GM19193 (cell line): ENCODE results near the gene CNRIP1.

ENCODE experiments used
- POLR2A ChIP-seq: IDR thresholded peaks from 4 replicates; pipeline ENCODE4 v1.6.1; 2011; ENCODE audit not compliant: insufficient read depth, insufficient read length; ENCODE audit errors: extremely low read depth

Gene CNRIP1

DNA sequence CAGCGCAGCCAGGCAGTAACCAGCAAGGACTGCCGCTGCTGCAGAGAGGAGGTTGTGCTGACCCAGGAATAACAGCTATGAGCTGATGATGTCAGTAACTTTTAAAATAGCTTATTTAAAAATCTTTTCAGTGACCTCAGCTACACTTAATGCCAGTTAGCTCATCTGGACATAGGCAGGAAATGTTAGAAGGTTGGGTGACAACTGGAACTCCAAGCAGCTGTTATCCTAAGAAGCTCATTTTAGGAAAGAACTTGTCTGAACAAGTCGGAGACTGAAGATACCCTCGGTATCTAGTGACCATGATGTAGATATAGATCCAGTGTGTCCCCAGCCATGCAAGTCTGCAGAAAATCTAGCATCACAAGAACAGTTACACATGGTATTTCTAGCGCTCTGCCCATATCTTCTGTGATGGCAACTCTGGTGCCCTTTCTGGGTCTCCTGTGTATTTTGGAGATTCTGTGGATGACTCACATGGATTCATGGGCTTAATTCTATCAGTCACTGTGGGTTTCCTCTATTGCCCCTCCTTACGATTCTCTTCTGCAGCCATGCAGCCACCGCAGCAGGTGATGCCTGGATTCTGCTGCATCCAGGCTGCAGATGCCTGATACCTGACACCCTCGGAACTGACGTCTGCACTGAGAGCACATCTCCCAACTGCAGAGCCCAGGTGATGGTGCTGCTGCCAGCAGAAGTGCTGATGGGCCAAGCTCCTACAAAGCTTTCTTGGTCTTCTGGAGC is 25.6 kb upstream of the CNRIP1 start:
- no peak for TF ChIP-seq POLR2A

DNA sequence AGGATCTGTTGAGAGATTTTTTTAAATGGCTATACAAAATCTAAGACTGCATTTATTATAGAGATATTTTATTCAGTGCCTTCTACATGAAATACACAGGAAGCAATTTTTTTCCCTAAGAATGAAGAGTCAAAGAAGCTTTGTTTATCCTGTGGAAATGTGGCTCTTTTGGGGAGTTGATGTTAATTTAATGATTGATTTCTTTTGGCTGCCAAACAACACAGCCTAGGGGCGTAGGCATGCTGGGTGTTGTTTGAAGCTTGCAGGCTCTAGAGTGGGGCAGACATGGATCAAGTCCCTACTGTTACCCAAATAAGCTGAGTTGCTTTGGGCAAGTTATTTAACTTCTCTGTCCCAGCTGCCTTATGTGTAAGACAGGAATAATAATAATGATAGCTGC is 24.3 kb upstream of the CNRIP1 start:
- no peak for TF ChIP-seq POLR2A

DNA sequence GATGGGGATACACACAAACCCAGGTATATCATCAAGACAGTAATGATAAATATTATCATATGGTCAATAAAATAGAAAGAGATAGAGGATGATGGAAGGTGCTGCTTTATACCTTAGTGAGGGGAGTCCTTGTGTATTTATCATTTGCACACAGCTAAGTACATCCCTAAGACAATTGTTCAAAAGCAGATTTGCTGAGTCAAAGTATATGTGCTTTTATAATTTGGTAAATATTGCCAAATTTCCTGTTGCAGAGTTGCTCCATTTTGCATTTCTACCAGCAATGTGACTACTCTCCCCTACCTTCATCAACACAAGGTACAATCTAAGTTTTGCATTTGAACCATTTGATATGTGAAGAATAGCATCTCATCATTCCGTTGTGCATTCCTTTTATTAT is 22.7 kb upstream of the CNRIP1 start:
- no peak for TF ChIP-seq POLR2A

DNA sequence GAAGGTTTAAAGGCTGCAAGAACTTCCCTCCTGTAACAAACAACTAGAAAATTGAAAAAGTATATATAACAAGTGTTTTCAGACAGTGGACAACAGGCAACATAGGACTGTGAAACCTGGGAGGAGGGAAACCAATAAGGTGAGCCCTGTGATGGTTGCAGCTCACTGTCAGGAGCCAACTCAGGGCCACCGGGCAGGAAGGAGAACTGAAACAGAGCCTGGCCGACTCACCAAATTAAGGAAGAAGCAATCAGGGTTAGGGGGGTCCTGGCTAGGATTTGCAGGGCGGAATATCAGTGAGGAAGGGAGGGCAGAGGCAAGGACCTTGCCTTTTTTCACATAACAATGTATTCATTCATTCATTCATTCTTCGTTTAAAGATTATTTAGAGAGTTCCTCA is 21.8 kb upstream of the CNRIP1 start:
- no peak for TF ChIP-seq POLR2A

DNA sequence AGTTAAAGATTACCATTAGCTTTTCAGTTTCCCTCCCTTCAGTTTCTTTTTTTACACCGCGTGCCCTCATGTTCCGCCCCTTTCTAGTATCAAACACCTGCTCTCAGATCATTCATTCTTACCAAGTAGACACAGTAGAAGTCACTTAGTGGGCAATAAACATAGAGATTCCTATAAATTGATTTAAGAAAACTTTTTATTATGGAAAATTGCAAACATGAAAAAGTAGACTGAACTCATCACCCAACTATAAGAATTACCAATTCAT is 21.2 kb upstream of the CNRIP1 start:
- TF ChIP-seq POLR2A, result no peak

DNA sequence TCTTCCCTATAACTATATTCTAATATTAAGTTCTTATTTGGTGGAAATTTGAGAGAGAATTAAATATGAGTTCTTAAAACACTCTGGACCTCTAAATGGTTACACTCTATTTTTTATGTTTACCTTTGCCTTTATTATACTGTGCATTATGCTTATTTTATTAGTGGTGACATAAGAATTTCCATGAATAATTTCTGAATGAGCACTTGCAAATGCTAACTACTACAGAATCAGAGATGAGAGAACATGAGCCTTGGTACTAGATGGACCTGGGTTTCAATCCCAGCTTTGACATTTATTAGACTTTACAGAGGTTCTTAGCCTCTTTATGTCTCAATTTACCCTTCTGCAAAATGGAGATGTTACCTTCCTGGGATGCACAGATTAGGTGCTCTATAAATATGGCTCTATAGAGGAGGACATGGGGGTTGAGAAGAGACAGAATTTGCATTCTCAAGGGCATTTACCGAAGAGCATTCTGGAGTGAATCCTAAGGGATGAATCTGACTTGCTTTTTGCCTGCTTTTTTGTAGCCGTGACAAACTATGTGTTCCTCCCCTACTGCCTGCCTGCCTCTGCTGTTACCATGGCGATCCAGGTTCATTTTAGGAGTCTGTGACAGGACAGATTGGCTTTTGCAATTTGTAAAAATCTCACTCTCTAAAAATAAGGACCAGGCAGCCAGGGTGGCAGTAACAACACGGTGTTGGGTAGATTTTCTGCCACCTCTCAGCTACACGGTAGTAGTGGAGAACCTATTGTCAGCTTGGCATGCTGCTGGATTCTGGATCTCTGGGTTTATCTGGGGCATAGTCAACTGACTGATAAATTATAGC is 20.7 kb upstream of the CNRIP1 start:
- no peak for TF ChIP-seq POLR2A

DNA sequence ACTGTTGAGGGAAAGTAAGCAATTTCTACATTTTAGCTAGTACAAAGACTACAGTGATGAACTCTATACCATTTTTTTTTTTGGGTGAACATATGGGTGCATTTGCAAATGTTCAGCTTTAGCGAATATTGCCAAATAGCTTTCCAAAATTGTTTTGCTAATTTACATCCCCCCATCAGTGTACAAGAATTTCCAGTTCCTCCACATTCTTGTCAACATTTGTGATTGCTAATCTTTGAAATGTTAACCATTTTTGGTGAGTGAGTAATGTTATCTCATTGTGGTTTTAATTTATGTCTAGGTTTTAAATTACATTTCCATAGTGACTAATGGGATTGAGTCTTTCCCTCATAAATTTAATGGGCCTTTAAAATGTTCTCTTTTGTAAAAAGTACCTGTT is 16.4 kb upstream of the CNRIP1 start:
- no peak for TF ChIP-seq POLR2A

DNA sequence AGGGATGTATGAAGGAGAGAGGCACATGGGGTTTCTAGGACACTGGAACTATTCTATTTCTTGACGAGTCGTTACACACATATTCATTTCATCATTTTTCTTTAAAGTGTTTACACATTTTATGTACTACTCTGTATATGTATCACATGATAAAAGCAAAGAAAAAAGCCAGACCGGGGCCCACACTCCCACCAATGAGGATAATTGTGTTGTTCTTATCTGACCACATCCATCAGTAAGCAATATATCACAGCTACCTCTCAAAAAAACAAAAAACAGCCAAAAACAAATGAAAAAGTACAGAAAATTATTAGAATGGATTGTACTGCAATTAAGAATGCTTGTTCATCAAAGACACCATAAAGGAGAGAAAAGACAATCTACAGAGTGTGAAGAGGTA is 14.2 kb upstream of the CNRIP1 start:
- TF ChIP-seq POLR2A, result no peak

DNA sequence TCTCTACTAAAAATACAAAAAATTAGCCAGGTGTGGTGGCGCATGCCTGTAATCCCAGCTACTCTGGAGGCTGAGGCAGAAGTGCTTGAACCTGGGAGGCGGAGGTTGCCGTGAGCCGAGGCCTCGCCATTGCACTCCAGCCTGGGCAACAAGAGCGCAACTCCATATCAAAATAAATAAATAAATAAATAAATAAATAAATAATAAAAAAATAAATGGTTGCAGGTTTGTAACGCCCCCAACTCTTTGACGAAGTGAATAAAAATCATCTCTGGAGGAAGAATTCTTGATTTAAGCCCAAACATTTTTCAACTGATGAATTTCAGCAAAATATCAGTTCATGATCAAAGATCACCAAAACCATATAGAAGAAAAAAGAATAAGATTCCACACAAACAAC is 13.3 kb upstream of the CNRIP1 start:
- TF ChIP-seq POLR2A, result no peak

DNA sequence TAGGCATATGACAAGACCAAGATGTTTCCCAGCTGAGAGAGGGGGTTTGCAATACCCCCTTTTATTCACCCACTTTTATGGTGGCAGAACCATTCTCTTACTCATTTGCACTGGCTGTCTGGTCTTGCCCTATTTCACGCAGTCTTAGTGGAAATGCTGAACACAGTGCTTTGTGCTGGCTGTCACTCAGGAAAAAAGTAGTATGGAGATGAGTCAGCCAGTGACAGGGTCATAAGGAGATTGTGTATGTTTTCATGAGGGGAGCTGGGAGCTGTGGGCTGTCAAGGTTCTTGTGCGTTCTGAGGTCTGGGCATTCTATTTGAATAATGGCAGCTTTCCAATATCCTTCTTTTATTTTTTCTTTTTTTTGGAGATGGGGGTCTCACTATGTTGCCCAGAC is 10.9 kb upstream of the CNRIP1 start:
- no peak for TF ChIP-seq POLR2A

DNA sequence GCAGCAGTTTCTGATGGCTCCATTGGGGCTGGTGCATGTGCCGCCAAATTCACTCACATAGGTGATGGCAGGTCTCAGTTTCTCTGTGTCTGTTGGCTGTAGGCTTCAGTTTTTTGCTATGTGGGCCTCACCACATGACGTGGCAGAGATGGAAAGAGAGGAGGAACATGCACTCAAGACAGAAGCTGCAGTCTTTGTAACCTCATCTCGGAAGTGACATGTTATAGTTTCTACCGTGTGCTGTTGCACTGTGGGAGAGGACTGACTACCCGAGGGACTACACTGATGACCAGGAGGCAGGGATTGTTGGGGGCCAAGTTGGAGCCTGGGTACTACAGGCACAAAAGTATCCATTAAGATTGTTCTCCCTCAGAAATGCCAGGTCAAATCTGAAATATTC is 9.2 kb upstream of the CNRIP1 start:
- TF ChIP-seq POLR2A, result no peak

DNA sequence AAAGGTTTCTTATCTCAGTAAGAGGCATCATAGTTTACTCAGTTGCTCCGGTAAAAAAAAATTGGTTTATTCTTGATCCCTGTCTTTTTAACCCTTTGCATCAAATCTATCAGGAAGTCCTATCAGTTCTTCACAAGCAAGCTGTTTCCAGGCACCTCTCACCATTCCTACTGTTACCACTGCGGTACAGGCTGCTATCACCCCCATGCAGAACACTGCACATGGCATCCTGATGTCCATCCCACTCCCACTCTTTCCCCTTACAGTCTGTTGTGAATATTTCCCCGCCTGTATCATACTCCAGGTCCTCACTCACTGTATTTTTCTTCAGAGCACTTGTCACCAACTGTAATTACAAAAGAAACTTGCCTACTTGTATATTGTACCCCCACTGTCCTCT is 5.3 kb upstream of the CNRIP1 start:
- TF ChIP-seq POLR2A, result no peak

DNA sequence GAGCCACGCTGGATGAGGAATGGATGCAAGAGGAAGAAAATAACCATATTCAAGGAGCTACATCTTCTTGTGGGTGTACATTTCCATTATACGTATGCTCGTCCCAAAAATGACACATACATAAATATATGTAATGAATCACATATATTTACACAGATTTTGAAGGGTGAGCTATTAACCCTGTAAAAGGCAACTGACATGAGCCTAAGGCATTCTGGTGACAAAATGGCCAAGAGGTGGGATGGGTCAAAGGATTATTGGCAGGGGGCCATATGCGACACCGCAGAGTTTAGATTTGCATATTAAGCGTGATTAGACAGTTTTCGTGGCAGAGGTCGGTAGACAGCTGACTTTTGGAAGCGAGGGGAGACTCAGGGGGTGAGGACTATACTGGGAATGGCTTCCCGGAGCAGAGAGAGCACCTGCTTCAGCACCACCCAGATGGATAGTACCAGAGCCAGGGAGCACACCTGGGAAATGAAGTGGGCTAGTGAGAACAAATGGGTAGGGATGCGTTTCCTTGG is 431 bp upstream of the CNRIP1 start:
- no peak for TF ChIP-seq POLR2A

DNA sequence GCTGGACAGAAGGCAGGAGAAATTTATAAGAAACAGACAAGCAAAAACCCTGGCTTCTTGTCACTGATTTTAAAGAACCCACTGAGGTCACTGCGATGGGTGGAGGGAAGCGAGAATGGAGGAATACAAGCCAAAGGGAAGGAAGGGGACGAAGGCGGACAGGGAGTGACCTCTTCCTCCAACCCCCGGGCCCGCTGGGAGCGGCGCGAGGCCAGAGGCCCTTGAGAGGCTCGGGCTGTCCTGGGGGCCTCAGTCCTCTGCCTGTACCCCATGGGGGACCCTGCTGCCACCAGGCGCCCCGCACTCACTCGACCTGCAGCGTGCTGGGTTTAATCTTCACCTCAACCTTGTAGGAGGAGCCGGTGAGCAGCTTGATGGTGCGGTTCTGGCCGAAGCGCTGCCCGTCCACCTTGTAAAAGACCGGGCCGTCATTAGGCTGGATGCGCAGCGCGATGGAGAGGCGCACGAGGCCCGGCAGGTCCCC is 793 bp downstream of the CNRIP1 start:
- no peak for TF ChIP-seq POLR2A

DNA sequence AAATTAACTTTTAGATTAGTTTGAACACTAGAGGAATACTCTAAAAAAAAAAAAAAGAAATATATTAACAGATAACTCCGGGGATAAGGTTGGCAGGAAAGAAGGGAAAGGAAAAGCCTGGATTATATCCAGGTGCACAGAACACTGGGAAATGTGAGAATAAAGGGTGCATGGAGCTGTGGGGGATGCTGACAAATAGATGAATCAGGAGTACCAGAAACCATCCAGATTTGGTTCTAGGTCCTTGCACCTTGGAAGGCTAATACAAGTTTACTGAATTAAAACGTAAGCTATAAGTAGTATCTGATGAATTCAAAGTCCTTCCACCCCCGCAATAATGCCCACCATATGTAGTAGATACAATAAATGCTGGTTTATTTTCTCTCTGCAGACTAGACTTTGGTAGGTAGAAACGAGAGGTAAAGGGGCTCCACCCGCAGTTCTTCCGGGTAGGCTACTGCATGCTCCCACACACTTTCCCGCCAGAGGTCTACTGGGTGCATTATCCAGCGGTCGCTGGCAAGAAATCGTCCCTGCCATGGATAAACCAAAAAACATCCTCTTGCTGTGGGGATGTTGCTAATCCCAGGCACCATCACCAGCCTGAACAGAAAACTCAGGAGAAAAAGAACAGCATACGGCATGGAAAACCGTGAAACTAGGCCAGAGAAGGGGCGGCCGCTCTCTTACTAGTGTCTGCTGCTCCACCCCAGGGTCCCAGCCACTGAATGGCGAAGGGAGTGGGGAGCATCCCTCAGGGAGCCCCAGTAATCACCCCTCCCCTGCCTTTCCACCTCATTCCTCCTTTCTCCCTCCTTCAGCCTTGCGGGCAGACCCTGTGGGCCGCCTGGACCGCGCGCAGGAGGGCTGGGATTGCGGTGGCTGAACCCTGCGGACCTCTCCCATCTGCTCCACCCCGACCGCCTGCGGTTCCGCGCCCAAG is 1.5 kb downstream of the CNRIP1 start:
- TF ChIP-seq POLR2A, result no peak

DNA sequence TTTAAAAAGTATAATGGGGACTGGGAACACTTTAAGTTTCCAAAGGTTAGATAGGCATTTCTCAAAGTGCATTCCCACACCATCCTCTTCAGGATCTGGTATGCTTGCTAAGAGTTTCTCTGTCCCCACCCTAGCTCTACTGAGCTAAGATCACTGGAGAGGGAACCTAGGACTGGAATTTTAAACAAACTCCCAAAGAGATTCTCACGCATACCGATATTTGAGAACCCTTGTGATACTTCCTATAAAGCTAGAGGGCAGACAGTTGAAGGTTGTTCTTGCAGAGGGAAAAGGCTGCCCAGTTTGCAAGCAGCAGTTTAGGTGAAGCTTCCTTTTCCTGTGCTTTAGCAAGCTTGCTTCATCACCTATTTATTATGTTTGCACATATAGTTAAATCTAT is 3.6 kb downstream of the CNRIP1 start:
- no peak for TF ChIP-seq POLR2A

DNA sequence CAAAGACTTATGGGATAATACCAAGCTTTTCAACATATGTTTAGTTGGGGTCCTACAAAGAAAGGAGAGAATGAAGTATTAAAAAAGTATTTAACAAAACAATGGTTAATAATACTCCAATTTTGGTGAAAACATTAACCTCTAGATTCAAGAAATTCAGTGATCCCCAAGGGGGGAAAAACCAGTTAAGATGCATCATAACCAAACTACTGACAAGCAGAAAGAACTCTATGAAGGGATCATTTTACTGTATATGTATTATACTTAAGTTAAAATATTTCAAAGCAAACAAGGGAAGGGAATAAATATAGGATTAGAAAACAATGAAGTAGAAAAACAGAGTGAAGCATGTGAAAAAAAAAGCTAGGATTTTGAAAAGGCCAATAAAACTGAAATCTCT is 8.7 kb downstream of the CNRIP1 start:
- TF ChIP-seq POLR2A, result no peak
